CD14-positive monocyte (primary cell): ENCODE data around the gene TBL1XR1. TPM values are rescaled to one million over a fixed set of nuclear protein-coding genes. Genes with fewer than 3 reads are reported as not detected.

Experiments used
- DNase-seq, 3 donors: peaks; one replicate each; pipeline ENCODE4 v3.0.0-alpha.2; 2011 to 2022
- H2AFZ ChIP-seq: 2 replicates; pipeline ENCODE4 v1.6.0; 2012; ENCODE audit warnings: mild to moderate bottlenecking, low read depth, low read length, inconsistent platforms; ENCODE audit not compliant: insufficient read depth, poor library complexity, severe bottlenecking
- H3K27ac ChIP-seq, 2 donors: 1 replicate in 1 of 2; 2 replicates in 1 of 2; pipeline ENCODE4 v1.5.1; 2012 to 2013; ENCODE audit warnings: low read length in 2 of 2, control low read depth in 1 of 2, inconsistent platforms in 1 of 2, low read depth in 1 of 2, mild to moderate bottlenecking in 1 of 2
- H3K27me3 ChIP-seq, 2 donors: one replicate each; pipeline versions ENCODE4 v1.6.0 to v1.6.1; 2011 to 2013; ENCODE audit warnings: low read length in 2 of 2; ENCODE audit not compliant: control insufficient read depth in 2 of 2, insufficient read depth in 2 of 2
- H3K36me3 ChIP-seq, 2 donors: replicated peaks in 1 of 2; 1 replicate in 1 of 2; 2 replicates in 1 of 2; pipeline versions ENCODE4 v1.5.1 to v1.6.1; 2012 to 2013; ENCODE audit warnings: low read length in 2 of 2, control low read depth in 1 of 2, inconsistent platforms in 1 of 2, mild to moderate bottlenecking in 1 of 2; ENCODE audit not compliant: insufficient read depth in 2 of 2, control insufficient read depth in 1 of 2
- H3K4me1 ChIP-seq, 2 donors: 1 replicate in 1 of 2; 2 replicates in 1 of 2; pipeline versions ENCODE4 v1.5.1 to v1.6.1; 2012 to 2013; ENCODE audit warnings: low read length in 2 of 2, control low read depth in 1 of 2, inconsistent platforms in 1 of 2, mild to moderate bottlenecking in 1 of 2, moderate library complexity in 1 of 2; ENCODE audit not compliant: insufficient read depth in 2 of 2, control insufficient read depth in 1 of 2
- H3K4me2 ChIP-seq: replicated peaks from 2 replicates; pipeline ENCODE3; 2012; ENCODE audit warnings: low read length, moderate library complexity, mild to moderate bottlenecking; ENCODE audit not compliant: poor library complexity, severe bottlenecking; ENCODE audit errors: extremely low read depth
- H3K4me3 ChIP-seq, 3 experiments: fragments of 200-600 bp in 1 of 3; sonication (generic) in 1 of 3; replicated peaks in 1 of 3; 1 replicate in 2 of 3; 2 replicates in 1 of 3; pipeline ENCODE4 v1.5.1; 2011 to 2013; ENCODE audit warnings: low read length in 3 of 3, mild to moderate bottlenecking in 3 of 3, control low read depth in 2 of 3, low read depth in 2 of 3, inconsistent platforms in 1 of 3, moderate library complexity in 1 of 3
- H3K79me2 ChIP-seq: 2 replicates; pipeline ENCODE4 v1.6.0; 2012; ENCODE audit warnings: mild to moderate bottlenecking, control low read depth, inconsistent platforms, low read length, moderate library complexity; ENCODE audit not compliant: insufficient read depth
- H3K9ac ChIP-seq: 2 replicates; pipeline ENCODE4 v1.6.0; 2017; ENCODE audit warnings: low read length, mild to moderate bottlenecking; ENCODE audit not compliant: insufficient read depth, poor library complexity, severe bottlenecking
- H3K9me3 ChIP-seq, 2 donors: replicated peaks in 1 of 2; 1 replicate in 1 of 2; 2 replicates in 1 of 2; pipeline versions ENCODE4 v1.5.1 to v1.6.1; 2012 to 2013; ENCODE audit warnings: low read length in 2 of 2, control low read depth in 1 of 2; ENCODE audit not compliant: control insufficient read depth in 1 of 2, insufficient read depth in 1 of 2
- H4K20me1 ChIP-seq: 2 replicates; pipeline ENCODE4 v1.6.0; 2012; ENCODE audit warnings: mild to moderate bottlenecking, low read length, control low read depth, moderate library complexity; ENCODE audit not compliant: insufficient read depth
- H3K27ac Mint-ChIP-seq, 7 donors: one replicate each; pipeline ENCODE4 v1.8.0; 2020; ENCODE audit warnings: mild to moderate bottlenecking in 7 of 7, mixed read lengths in 7 of 7, moderate library complexity in 6 of 7, inconsistent platforms in 2 of 7
- H3K27me3 Mint-ChIP-seq, 3 donors: one replicate each; pipeline ENCODE4 v1.8.0; 2021 to 2022; ENCODE audit warnings: low read depth in 3 of 3, mild to moderate bottlenecking in 3 of 3, mixed read lengths in 3 of 3, moderate library complexity in 3 of 3, inconsistent platforms in 1 of 3
- H3K36me3 Mint-ChIP-seq, 2 donors: one replicate each; pipeline ENCODE4 v1.8.0; 2020; ENCODE audit warnings: mixed read lengths in 2 of 2, inconsistent platforms in 1 of 2, mild to moderate bottlenecking in 1 of 2
- H3K4me1 Mint-ChIP-seq: one replicate; pipeline ENCODE4 v1.8.0; 2020; ENCODE audit warnings: mild to moderate bottlenecking, mixed read lengths
- H3K4me3 Mint-ChIP-seq, 2 donors: one replicate each; pipeline ENCODE4 v1.8.0; 2020; ENCODE audit warnings: mild to moderate bottlenecking in 2 of 2, mixed read lengths in 2 of 2, moderate library complexity in 1 of 2
- H3K9me3 Mint-ChIP-seq, 7 donors: one replicate each; pipeline ENCODE4 v1.8.0; 2020 to 2022; ENCODE audit warnings: mixed read lengths in 7 of 7, mild to moderate bottlenecking in 6 of 7, moderate library complexity in 6 of 7, inconsistent platforms in 2 of 7
- WGBS: methylation state at CpG from one replicate; pipeline ENCODE4 v1.1.5; 2013; ENCODE audit warnings: missing lambda C conversion rate; ENCODE audit not compliant: insufficient coverage; 5-methylcytosine and 5-hydroxymethylcytosine counted together
- intact Hi-C, 2 donors: fragments of 100-400 bp; cut with micrococcal nuclease; formaldehyde crosslinking; loops; one replicate each; pipeline versions ENCODE4 v1.15.0 to v1.15.1; 2023
- polyA plus RNA-seq, 3 donors: library from polyadenylated mRNA; depleted of rRNA in 1 of 3; unstranded in 2 of 3; stranded (reverse) in 1 of 3; fragments of 300-500 nt in 2 of 3; fragments of >200 nt in 1 of 3; fragmentation: Illumina TruSeq in 2 of 3; gene quantifications; 1 replicate in 2 of 3; 2 replicates in 1 of 3; pipeline ENCODE4 v1.2.3, GENCODE V29; 2012 to 2021
- TF ChIP-seq, protein P1 (sequence below): fragments of 200-600 bp; IDR thresholded peaks from one replicate; pipeline ENCODE4 v1.8.0; 2022; ENCODE audit warnings: antibody characterized with exemption, mild to moderate bottlenecking

Gene TBL1XR1
- polyA plus RNA-seq, 3 donors: 10.2 to 20.4 (median 18.3) TPM

GRCh38 chr3:177158461-177158860, 38.8 kb downstream of the TBL1XR1 start:
- Histone ChIP-seq H3K4me1 (no peaks in the 10 kb centered on the region), H3K4me3 (no peak overlapping the region), H2AFZ (no peak overlapping the region), H3K36me3 (peaks cover 0 to 23% of the 10 kb centered on the region in 2 donors), H3K27ac (no peak overlapping the region), H3K9ac (no peak overlapping the region), H4K20me1 (peaks cover 89% of the 10 kb centered on the region), H3K9me3 (no peaks in the 10 kb centered on the region), H3K27me3 (no peaks in the 10 kb centered on the region), H3K4me2 (no peak overlapping the region), H3K79me2 (peaks cover 100% of the 10 kb centered on the region)
- intact Hi-C loops: no loop called here
- peaks cover 17 to 40% of the 10 kb centered on the region in 2 donors for H3K36me3 Mint-ChIP-seq
- H3K27me3 Mint-ChIP-seq: no peaks in the 10 kb centered on the region
- H3K4me3 Mint-ChIP-seq: no peak overlapping the region
- H3K4me1 Mint-ChIP-seq: peaks cover 2% of the 10 kb centered on the region
- 100% methylated on average over 2 of the region's 8 CpGs for whole genome bisulfite sequencing
- no peak for DNase-seq
- H3K9me3 Mint-ChIP-seq: peaks cover 0 to 3% (median 0%) of the 10 kb centered on the region in 7 donors
- TF ChIP-seq, protein P1, sequence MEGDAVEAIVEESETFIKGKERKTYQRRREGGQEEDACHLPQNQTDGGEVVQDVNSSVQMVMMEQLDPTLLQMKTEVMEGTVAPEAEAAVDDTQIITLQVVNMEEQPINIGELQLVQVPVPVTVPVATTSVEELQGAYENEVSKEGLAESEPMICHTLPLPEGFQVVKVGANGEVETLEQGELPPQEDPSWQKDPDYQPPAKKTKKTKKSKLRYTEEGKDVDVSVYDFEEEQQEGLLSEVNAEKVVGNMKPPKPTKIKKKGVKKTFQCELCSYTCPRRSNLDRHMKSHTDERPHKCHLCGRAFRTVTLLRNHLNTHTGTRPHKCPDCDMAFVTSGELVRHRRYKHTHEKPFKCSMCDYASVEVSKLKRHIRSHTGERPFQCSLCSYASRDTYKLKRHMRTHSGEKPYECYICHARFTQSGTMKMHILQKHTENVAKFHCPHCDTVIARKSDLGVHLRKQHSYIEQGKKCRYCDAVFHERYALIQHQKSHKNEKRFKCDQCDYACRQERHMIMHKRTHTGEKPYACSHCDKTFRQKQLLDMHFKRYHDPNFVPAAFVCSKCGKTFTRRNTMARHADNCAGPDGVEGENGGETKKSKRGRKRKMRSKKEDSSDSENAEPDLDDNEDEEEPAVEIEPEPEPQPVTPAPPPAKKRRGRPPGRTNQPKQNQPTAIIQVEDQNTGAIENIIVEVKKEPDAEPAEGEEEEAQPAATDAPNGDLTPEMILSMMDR: no peak
- peak overlapping the region in 3 of 7 donors; percentile 33 to 77 (median 43) for H3K27ac Mint-ChIP-seq

DNA sequence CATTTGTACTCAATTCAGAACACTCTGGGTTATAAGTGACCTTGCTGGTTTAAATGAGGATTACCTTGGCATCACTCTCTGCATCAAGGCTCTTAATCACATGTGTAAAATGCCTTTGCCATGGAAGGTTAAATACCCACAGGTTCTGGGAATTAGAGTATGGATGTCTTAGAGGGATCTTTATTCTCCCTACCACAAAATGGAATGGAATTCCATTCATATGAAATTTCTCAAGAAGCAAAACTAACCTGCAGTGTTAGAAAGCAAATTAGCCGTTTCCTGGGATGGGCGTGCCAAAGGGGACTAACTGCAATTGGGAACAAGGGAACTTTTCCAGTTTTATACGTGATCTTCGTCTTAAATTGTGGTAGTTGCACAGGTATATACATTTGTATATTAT, 39.8 kb downstream of the TBL1XR1 start:
- H3K27ac Mint-ChIP-seq: no peak overlapping the region
- Histone ChIP-seq H3K27ac (no peak overlapping the region), H3K4me1 (no peaks in the 10 kb centered on the region), H3K79me2 (peaks cover 100% of the 10 kb centered on the region), H3K9me3 (no peaks in the 10 kb centered on the region), H3K27me3 (no peaks in the 10 kb centered on the region), H2AFZ (no peak overlapping the region), H3K4me2 (no peak overlapping the region), H3K4me3 (no peak overlapping the region), H4K20me1 (peaks cover 89% of the 10 kb centered on the region), H3K9ac (no peak overlapping the region), H3K36me3 (peaks cover 0 to 15% of the 10 kb centered on the region in 2 donors)
- H3K9me3 Mint-ChIP-seq: peaks cover 0 to 2% (median 0%) of the 10 kb centered on the region in 7 donors
- no peak for DNase-seq
- intact Hi-C loops: no loop called here
- no CpG with 5 or more reads among the region's 4 CpGs for WGBS
- no peaks in the 10 kb centered on the region for H3K27me3 Mint-ChIP-seq
- TF ChIP-seq, protein P1: no peak
- peaks cover 5% of the 10 kb centered on the region for H3K4me1 Mint-ChIP-seq
- no peak overlapping the region for H3K4me3 Mint-ChIP-seq
- H3K36me3 Mint-ChIP-seq: peaks cover 16 to 30% of the 10 kb centered on the region in 2 donors
